Activated B cell treated with CpG ODN at 0.5 μM for 24 hours (primary cell): ENCODE measurements around the gene PRAMEF10. TPM values are rescaled to one million over a fixed set of nuclear protein-coding genes. Genes with fewer than 3 reads are reported as not detected.
"Not testable (repeated sequence)": the region's sequence is repeated elsewhere in the genome, so short reads cannot be mapped to it uniquely, and the experiment has no call there.

Source experiments
- ATAC-seq: fragments of 200-7000 bp; cut with Tn5 transposase; one replicate; pipeline ENCODE4 v1.10.0; 2021; ENCODE audit warnings: low read depth, mild to moderate bottlenecking, moderate library complexity
- CTCF ChIA-PET: fragments of 350-600 bp; sonication (Branson Sonifier 250); formaldehyde crosslinking; loops from one replicate; lab custom pipeline; 2021; ENCODE audit warnings: antibody characterized with exemption; lab: Charles Lee
- POLR2A ChIA-PET: fragments of 350-600 bp; sonication (Branson Sonifier 250); formaldehyde crosslinking; loops from one replicate; lab custom pipeline; 2021; ENCODE audit warnings: antibody characterized with exemption; lab: Charles Lee
- DNase-seq: peaks from one replicate; pipeline ENCODE4 v3.0.0; 2022
- H3K27ac Mint-ChIP-seq: one replicate; pipeline ENCODE4 v1.8.0; 2020; ENCODE audit warnings: mixed read lengths
- H3K27me3 Mint-ChIP-seq: one replicate; pipeline ENCODE4 v1.8.0; 2021; ENCODE audit warnings: mixed read lengths
- H3K36me3 Mint-ChIP-seq: one replicate; pipeline ENCODE4 v1.8.0; 2021; ENCODE audit warnings: low read depth, mixed read lengths
- H3K4me1 Mint-ChIP-seq: one replicate; pipeline ENCODE4 v1.8.0; 2021; ENCODE audit warnings: mixed read lengths
- H3K4me3 Mint-ChIP-seq: one replicate; pipeline ENCODE4 v1.8.0; 2020; ENCODE audit warnings: mild to moderate bottlenecking, mixed read lengths
- H3K9me3 Mint-ChIP-seq: one replicate; pipeline ENCODE4 v1.8.0; 2020; ENCODE audit warnings: mixed read lengths
- intact Hi-C: fragments of 100-400 bp; cut with micrococcal nuclease; formaldehyde crosslinking; loops from one replicate; pipeline ENCODE4 v1.15.1; 2024
- total RNA-seq: library from RNA; stranded (reverse); gene quantifications from 2 replicates; pipeline ENCODE4 v1.2.3, GENCODE V29; 2022

The PRAMEF10 gene, protein sequence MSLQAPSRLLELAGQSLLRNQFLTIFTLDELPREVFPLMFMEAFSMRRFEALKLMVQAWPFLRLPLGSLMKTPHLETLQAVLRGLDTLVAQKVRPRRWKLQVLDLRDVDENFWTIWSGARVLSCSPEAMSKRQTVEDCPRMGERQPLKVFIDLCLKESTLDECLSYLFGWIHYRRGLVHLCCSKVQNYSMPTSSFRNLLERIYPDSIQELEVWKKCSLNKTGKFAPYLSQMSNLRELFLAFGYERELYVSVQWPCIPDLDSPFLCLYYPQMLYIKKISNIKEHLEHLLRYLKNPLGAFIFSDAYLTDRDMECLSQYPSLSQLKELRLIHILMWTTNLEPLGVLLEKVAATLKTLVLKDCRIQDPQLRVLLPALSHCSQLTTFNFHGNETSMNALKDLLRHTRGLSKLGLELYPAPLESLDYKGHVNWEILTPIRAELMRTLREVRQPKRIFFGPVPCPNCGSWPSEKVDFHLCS
- total RNA-seq: not detected in 2 replicates

DNA sequence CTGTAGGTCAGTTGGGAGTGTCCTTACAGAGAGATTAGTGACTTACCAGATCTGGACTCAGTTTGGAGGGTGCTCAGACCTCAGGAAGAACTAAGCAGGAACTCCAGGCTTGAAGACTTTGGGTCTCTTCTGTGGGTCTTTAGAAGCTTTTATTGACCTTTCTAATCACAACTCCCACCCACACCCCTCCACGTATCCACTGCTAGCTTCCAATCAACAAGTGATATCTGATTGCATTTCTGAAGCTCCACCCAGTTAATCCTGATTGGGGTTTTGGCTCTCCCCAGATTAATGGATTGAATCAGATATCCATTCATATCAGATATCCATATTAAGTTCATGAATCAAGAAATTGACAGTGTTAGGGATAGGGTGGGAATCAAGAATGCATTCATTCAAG lies at the start of gene PRAMEF10:
PRAMEF10 (minus strand) TSS at position 101 of the 400 bp plus-strand sequence. CDS start 2,423 bp downstream, outside the sequence.
- DNase-seq, H3K4me1 Mint-ChIP-seq, H3K27ac Mint-ChIP-seq, ATAC-seq, H3K4me3 Mint-ChIP-seq, intact Hi-C loops, POLR2A ChIA-PET, H3K36me3 Mint-ChIP-seq, H3K9me3 Mint-ChIP-seq, CTCF ChIA-PET, H3K27me3 Mint-ChIP-seq: not testable (repeated sequence)

DNA sequence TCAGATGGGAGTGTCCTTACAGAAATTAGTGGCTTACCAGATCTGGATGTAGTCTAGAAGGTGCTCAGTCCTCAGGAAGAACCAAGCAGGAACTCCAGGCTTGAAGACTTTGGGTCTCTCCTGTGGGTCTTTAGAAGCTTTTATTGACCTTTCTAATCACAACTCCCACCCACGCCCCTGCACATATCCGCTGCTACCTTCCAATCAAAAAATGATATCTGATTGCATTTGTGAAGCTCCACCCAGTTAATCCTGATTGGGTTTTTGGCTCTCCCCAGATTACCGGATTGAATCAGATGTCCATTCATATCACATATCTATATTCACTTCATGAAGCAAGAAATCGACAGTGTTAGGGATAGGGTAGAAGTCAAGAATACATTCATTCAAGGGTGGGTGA lies 49.4 kb upstream of the PRAMEF10 start, which contains the start of gene PRAMEF6:
PRAMEF6 (minus strand) TSS at position 101 of the 400 bp plus-strand sequence. CDS start 5,062 bp downstream, outside the sequence.
- H3K27me3 Mint-ChIP-seq, H3K4me3 Mint-ChIP-seq, intact Hi-C loops, H3K9me3 Mint-ChIP-seq, H3K36me3 Mint-ChIP-seq, POLR2A ChIA-PET, CTCF ChIA-PET, H3K27ac Mint-ChIP-seq, H3K4me1 Mint-ChIP-seq, ATAC-seq, DNase-seq: not testable (repeated sequence)

DNA sequence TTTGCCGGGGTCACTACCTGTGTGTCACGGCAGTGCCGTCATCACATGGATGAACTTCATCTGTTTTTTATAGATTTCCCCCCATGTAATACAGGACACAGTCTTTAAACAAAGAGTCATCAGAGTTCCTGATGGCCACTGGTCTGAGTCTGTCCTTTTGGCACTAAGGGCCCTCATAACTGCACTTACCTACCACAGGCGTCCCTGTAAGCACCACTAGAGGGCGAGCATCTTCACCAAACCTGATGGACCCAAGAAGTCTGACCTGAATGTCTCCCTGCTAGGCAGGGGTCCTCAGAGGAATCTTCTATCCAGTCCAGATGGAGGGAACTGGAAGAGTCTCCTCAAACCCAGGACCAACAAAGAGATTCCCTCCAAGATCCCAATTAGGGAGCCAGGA lies 26.3 kb upstream of the PRAMEF10 start:
- not testable (repeated sequence) for H3K36me3 Mint-ChIP-seq

DNA sequence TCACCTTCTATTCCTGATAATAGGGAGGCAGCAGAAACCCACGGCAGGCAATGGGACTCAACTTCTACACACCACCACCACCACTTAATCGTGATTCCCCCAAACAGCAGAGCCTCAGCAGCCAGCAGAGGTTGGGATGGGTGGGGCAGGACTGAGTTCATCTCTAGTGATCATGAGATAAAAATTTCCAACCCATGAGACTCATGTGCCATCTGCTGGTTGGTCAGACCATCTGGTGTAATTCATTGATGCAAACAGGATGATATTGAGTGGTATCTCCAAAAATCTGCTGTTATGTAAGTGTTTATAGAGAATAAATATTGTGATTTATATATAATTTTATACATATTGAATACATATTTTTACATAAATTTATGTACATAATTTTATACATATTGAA lies 23.7 kb upstream of the PRAMEF10 start:
- DNase-seq, H3K27me3 Mint-ChIP-seq, H3K4me1 Mint-ChIP-seq, ATAC-seq, H3K36me3 Mint-ChIP-seq, H3K9me3 Mint-ChIP-seq, POLR2A ChIA-PET, H3K27ac Mint-ChIP-seq, CTCF ChIA-PET, intact Hi-C loops, H3K4me3 Mint-ChIP-seq: not testable (repeated sequence)

More for the DNA sequence above, 26.3 kb upstream of the PRAMEF10 start:
- H3K4me1 Mint-ChIP-seq, POLR2A ChIA-PET, ATAC-seq, DNase-seq, H3K4me3 Mint-ChIP-seq, CTCF ChIA-PET, H3K27ac Mint-ChIP-seq, H3K9me3 Mint-ChIP-seq, H3K27me3 Mint-ChIP-seq, intact Hi-C loops: not testable (repeated sequence)

DNA sequence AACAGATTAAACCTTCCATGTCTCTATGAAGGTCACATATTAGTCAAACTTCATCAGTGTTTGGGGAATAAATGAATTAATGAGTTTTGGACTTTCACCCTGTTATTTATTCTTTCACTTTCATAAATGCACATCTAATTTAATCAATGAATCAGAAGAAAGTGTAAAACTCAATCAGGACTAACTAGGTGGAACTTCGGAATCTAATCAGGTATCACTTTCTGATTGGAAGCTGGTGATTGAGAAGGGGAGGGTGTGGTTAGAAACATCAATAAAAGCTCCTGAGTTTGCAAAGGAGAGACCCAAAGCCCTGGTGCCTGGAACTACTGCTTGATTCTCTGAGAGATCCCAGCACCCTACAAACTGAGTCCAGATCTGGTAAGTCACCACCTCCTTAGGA lies 18.2 kb upstream of the PRAMEF10 start, which contains the start of gene PRAMEF7:
PRAMEF7 (plus strand) TSS at position 301 of the 400 bp plus-strand sequence. CDS start 1,083 bp downstream, outside the sequence.
- H3K27ac Mint-ChIP-seq, H3K9me3 Mint-ChIP-seq, H3K36me3 Mint-ChIP-seq, H3K27me3 Mint-ChIP-seq, CTCF ChIA-PET, intact Hi-C loops, H3K4me1 Mint-ChIP-seq, ATAC-seq, DNase-seq, POLR2A ChIA-PET, H3K4me3 Mint-ChIP-seq: not testable (repeated sequence)

DNA sequence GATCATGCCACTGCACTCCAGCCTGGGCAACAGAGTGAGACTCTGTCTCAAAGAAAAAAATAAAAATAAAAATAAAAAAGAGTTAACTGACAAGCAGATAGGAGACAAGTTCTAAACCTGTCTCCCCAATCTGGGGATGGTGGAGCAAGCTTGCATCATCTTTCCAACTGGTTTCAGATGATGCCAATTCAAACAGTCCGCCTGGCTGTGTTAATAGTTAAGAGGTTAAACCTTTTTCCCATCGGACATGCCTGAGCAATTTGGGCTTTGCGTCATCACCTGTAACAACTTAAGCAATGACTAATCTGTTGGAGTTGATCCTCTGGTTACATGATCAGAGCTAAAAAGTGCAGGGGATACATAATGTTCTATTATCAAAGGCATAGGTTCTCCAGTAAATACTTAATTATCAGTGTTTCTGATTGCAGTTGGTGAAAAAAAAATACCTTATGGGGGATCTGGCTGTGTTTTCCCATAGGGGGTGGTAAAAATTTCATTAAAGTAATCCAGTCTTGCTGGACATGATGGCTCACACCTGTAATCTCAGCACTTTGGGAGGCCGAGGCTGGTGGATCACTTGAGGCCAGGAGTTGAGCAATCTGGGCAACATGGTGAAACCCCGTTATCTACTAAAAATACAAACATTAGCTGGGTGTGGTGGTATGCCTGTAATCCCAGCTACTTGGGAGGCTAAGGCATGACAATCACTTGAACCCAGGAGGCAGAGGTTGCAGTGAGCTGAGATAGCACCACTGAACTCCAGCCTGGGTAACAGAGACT lies 5.9 kb upstream of the PRAMEF10 start:
- intact Hi-C loops, ATAC-seq, H3K27me3 Mint-ChIP-seq: not testable (repeated sequence)

DNA sequence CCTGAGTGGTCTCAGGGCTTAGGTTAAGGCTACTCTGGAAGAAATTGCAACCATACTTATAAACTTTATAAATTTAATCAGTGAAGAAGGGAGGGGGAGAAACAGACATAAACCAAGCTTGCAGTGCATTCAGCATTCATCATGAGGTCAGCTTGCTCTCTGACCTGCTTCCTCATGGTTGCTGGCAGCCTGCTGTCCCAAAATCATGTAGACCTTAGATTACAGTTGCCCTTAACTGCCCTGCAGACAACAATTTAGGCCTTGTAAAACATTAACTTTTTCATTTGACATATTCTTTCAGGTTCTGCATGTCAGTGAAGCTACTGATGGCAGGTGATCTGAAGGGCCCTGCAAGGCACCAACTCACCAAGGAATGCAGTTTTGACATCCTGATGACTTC lies 1.1 kb upstream of the PRAMEF10 start:
- CTCF ChIA-PET, H3K27me3 Mint-ChIP-seq, H3K9me3 Mint-ChIP-seq, H3K4me3 Mint-ChIP-seq, intact Hi-C loops, ATAC-seq, POLR2A ChIA-PET, DNase-seq, H3K36me3 Mint-ChIP-seq, H3K4me1 Mint-ChIP-seq, H3K27ac Mint-ChIP-seq: not testable (repeated sequence)

More for the DNA sequence above, 5.9 kb upstream of the PRAMEF10 start:
- H3K27ac Mint-ChIP-seq, H3K9me3 Mint-ChIP-seq, CTCF ChIA-PET, H3K4me1 Mint-ChIP-seq, DNase-seq, H3K4me3 Mint-ChIP-seq, POLR2A ChIA-PET, H3K36me3 Mint-ChIP-seq: not testable (repeated sequence)

DNA sequence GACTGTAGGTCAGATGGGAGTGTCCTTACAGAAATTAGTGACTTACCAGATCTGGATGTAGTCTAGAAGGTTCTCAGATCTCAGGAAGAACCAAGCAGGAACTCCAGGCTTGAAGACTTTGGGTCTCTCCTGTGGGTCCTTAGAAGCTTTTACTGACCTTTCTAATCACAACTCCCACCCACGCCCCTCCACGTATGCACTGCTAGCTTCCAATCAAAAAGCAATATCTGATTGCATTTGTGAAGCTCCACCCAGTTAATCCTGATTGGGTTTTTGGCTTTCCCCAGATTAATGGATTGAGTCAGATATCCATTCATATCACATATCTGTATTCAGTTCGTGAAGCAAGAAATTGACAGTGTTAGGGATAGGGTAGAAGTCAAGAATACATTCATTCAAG lies 12.0 kb downstream of the PRAMEF10 start, which contains the start of gene PRAMEF4:
PRAMEF4 (minus strand) TSS at position 101 of the 400 bp plus-strand sequence. CDS start 2,807 bp downstream, outside the sequence.
- H3K27me3 Mint-ChIP-seq, intact Hi-C loops: not testable (repeated sequence)

DNA sequence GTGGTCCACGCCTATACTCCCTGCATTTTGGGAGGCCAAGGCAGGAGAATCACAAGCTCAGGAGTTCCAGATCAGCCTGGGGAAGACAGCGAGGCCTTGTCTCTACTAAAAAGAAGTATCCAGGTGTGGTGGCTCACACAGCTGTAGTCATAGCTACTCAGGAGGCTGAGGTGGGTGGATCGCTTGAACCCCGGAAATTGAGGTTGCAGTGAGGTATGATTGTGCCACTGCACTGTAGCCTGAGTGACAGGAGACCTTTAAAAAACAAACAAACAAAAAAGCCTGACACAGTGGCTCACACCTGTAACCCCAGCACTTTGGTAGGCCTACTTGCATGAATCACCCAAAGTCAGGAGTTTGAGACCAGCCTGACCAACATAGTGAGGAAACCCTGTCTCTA lies 19.6 kb downstream of the PRAMEF10 start:
- H3K4me1 Mint-ChIP-seq, H3K9me3 Mint-ChIP-seq, ATAC-seq, H3K27ac Mint-ChIP-seq, H3K4me3 Mint-ChIP-seq, H3K27me3 Mint-ChIP-seq, DNase-seq, H3K36me3 Mint-ChIP-seq, CTCF ChIA-PET, POLR2A ChIA-PET, intact Hi-C loops: not testable (repeated sequence)

More for the DNA sequence above, 12.0 kb downstream of the PRAMEF10 start, which contains the start of gene PRAMEF4:
- H3K4me1 Mint-ChIP-seq, H3K9me3 Mint-ChIP-seq, DNase-seq, POLR2A ChIA-PET, ATAC-seq, H3K27ac Mint-ChIP-seq, H3K36me3 Mint-ChIP-seq, CTCF ChIA-PET, H3K4me3 Mint-ChIP-seq: not testable (repeated sequence)

DNA sequence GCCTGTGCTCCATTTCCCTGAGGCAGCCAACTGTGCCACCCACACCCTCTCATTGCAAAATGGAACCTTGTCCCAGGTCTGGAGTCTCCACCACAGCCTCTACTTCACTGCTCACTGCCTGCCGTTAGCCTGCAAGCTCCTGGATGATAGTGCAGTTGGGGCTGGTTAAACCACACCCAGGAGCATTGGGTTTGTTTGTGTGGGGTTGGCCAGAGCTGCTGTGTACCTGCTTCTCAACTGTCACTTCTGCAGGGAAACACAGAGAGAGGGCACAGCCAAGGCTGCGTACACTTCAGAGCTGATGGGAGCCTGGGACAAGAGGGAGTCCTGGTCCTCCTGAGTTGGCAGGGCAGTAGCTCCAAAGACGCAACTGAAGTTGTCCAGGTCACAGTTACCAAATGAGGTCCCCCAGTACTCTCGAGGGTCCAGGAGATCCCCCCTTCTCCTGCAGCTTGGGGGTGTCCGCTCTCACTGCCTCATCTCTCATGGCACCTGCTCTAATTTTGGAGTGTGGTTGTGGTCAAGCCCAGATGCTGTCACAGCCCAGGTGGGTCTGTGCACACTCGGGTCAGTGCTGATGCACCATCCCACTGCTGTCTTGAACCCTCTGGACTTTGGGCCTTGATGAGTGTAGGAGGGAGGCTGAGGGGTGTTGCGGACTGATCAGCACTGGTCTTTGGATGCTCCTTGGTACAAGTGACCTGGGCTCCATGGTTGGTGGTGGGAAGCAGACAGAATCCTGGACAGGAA lies 34.8 kb downstream of the PRAMEF10 start:
- H3K36me3 Mint-ChIP-seq, ATAC-seq, CTCF ChIA-PET, POLR2A ChIA-PET, DNase-seq, H3K27ac Mint-ChIP-seq, H3K4me1 Mint-ChIP-seq, intact Hi-C loops, H3K9me3 Mint-ChIP-seq, H3K27me3 Mint-ChIP-seq, H3K4me3 Mint-ChIP-seq: not testable (repeated sequence)

DNA sequence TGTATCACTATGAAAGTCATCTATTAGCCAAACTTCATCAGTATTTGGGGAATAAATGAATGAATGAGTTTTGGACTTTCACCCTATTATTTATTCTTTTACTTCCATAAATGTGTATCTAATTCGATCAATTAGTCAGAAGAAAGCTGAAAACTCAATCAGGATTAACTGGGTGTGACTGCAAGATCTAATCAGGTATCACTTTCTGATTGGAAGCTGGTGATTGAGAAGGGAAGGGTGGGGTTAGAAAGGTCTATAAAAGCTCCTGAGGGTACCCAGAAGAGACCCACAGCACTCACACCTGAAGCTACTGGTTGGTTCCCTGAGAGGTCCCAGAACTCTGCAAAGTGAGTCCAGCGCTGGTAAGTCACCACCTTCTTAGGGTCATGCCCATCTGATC lies 41.3 kb downstream of the PRAMEF10 start, which contains the start of gene PRAMEF2:
PRAMEF2 (plus strand) TSS at position 301 of the 400 bp plus-strand sequence. CDS start 1,924 bp downstream, outside the sequence.
- ATAC-seq, H3K4me3 Mint-ChIP-seq, H3K27me3 Mint-ChIP-seq, H3K4me1 Mint-ChIP-seq, H3K36me3 Mint-ChIP-seq, CTCF ChIA-PET, DNase-seq, H3K27ac Mint-ChIP-seq, H3K9me3 Mint-ChIP-seq, intact Hi-C loops, POLR2A ChIA-PET: not testable (repeated sequence)
